Liver (tissue), 9 donors: Measurements from ENCODE around the gene DNAH3. TPM values are rescaled to one million over a fixed set of nuclear protein-coding genes. Genes with fewer than 3 reads are reported as not detected.

ENCODE experiments used
- DNase-seq: peaks from one replicate; pipeline ENCODE4 v3.0.0-alpha.2; 2017; ENCODE audit warnings: low spot score
- H3K27ac ChIP-seq, 2 donors: one replicate each; pipeline ENCODE4 v1.7.0; 2013; ENCODE audit warnings: inconsistent platforms in 2 of 2, low read length in 2 of 2, control low read depth in 1 of 2, low read depth in 1 of 2, mild to moderate bottlenecking in 1 of 2
- H3K27me3 ChIP-seq, 4 donors: one replicate each; pipeline versions ENCODE4 v1.6.1 to v1.7.0; 2013; ENCODE audit warnings: low read length in 3 of 4, inconsistent platforms in 1 of 4, mild to moderate bottlenecking in 1 of 4, moderate library complexity in 1 of 4; ENCODE audit not compliant: control insufficient read depth in 4 of 4, insufficient read depth in 4 of 4
- H3K36me3 ChIP-seq, 4 donors: one replicate each; pipeline versions ENCODE4 v1.6.1 to v1.7.0; 2013; ENCODE audit warnings: low read length in 3 of 4, mild to moderate bottlenecking in 3 of 4, low read depth in 1 of 4, moderate library complexity in 1 of 4; ENCODE audit not compliant: control insufficient read depth in 4 of 4, insufficient read depth in 3 of 4
- H3K4me1 ChIP-seq, 4 donors: one replicate each; pipeline versions ENCODE4 v1.6.1 to v1.7.0; 2013; ENCODE audit warnings: low read length in 3 of 4, mild to moderate bottlenecking in 3 of 4, moderate library complexity in 1 of 4; ENCODE audit not compliant: control insufficient read depth in 4 of 4, insufficient read depth in 4 of 4
- H3K4me3 ChIP-seq, 3 donors: one replicate each; pipeline versions ENCODE4 v1.6.1 to v1.7.0; 2013; ENCODE audit warnings: low read length in 3 of 3, control low read depth in 1 of 3, low read depth in 1 of 3, mild to moderate bottlenecking in 1 of 3
- H3K9ac ChIP-seq, 2 donors: one replicate each; pipeline ENCODE4 v1.7.0; 2013; ENCODE audit warnings: low read length in 2 of 2, mild to moderate bottlenecking in 2 of 2, moderate library complexity in 2 of 2, control low read depth in 1 of 2, low read depth in 1 of 2
- H3K9me3 ChIP-seq, 4 donors: one replicate each; pipeline versions ENCODE4 v1.6.1 to v1.7.0; 2013; ENCODE audit warnings: low read length in 3 of 4; ENCODE audit not compliant: control insufficient read depth in 4 of 4
- EGR1 ChIP-seq, 2 donors: IDR thresholded peaks; 2 replicates each; pipeline ENCODE4 v1.6.1; 2016 to 2018; ENCODE audit warnings: antibody characterized with exemption in 2 of 2, low read depth in 2 of 2
- FOXA1 ChIP-seq: IDR thresholded peaks from 2 replicates; pipeline ENCODE4 v1.6.1; 2016; ENCODE audit warnings: antibody characterized with exemption
- FOXA2 ChIP-seq: IDR thresholded peaks from 2 replicates; pipeline ENCODE4 v1.6.1; 2016; ENCODE audit warnings: antibody characterized with exemption
- GABPA ChIP-seq, 2 donors: IDR thresholded peaks in 1 of 2; conservative IDR thresholded peaks in 1 of 2; 2 replicates each; pipeline ENCODE4 v1.6.1; 2016; ENCODE audit warnings: antibody characterized with exemption in 2 of 2, mild to moderate bottlenecking in 1 of 2, moderate library complexity in 1 of 2
- HNF4A ChIP-seq, 2 donors: conservative IDR thresholded peaks; 2 replicates each; pipeline ENCODE4 v1.6.1; 2016; ENCODE audit warnings: antibody characterized with exemption in 2 of 2, mild to moderate bottlenecking in 2 of 2
- HNF4G ChIP-seq: IDR thresholded peaks from 2 replicates; pipeline ENCODE4 v1.6.1; 2016; ENCODE audit warnings: antibody characterized with exemption
- JUND ChIP-seq, 2 donors: IDR thresholded peaks; 2 replicates each; pipeline ENCODE4 v1.6.1; 2016; ENCODE audit warnings: antibody characterized with exemption in 2 of 2
- NR2F2 ChIP-seq: IDR thresholded peaks from 2 replicates; pipeline ENCODE4 v1.6.1; 2016; ENCODE audit warnings: antibody characterized with exemption
- RAD21 ChIP-seq, 2 donors: IDR thresholded peaks; 2 replicates each; pipeline ENCODE4 v1.6.1; 2016; ENCODE audit warnings: antibody characterized with exemption in 2 of 2, mild to moderate bottlenecking in 2 of 2
- RXRA ChIP-seq, 2 donors: IDR thresholded peaks; 2 replicates each; pipeline ENCODE4 v1.6.1; 2017 to 2018; ENCODE audit warnings: antibody characterized with exemption in 2 of 2, mild to moderate bottlenecking in 1 of 2
- SP1 ChIP-seq: IDR thresholded peaks from 2 replicates; pipeline ENCODE4 v1.6.1; 2018; ENCODE audit warnings: antibody characterized with exemption, mild to moderate bottlenecking
- TAF1 ChIP-seq: conservative IDR thresholded peaks from 2 replicates; pipeline ENCODE4 v1.6.1; 2016; ENCODE audit warnings: antibody characterized with exemption, mild to moderate bottlenecking
- YY1 ChIP-seq: IDR thresholded peaks from 2 replicates; pipeline ENCODE4 v1.6.1; 2016; ENCODE audit warnings: antibody characterized with exemption, mild to moderate bottlenecking
- WGBS: extraction: QIAGEN DNeasy Blood & Tissue Kit; methylation state at CpG from one replicate; pipeline ENCODE4 v1.1.7; 2013; 5-methylcytosine and 5-hydroxymethylcytosine counted together
- polyA plus RNA-seq, 2 donors: library from polyadenylated mRNA; stranded (reverse) in 1 of 2; unstranded in 1 of 2; fragments of 200-250 nt in 1 of 2; fragments of >200 nt in 1 of 2; fragmentation: Nextera tagmentation in 1 of 2; extraction: Ambion mirVana in 1 of 2; gene quantifications; one replicate each; pipeline versions ENCODE4 v1.2.1 to v1.2.3, GENCODE V29; 2013 to 2015
- total RNA-seq, 2 donors: library from RNA; depleted of rRNA; stranded (reverse); fragments of >200 nt; gene quantifications; one replicate each; pipeline ENCODE4 v1.2.3, GENCODE V29; 2014
- TF ChIP-seq, protein P1 (sequence below): IDR thresholded peaks from 2 replicates; pipeline ENCODE4 v1.6.1; 2016; ENCODE audit warnings: antibody characterized with exemption
- TF ChIP-seq, protein P2 (sequence below): IDR thresholded peaks from 2 replicates; pipeline ENCODE4 v1.6.1; 2016; ENCODE audit warnings: antibody characterized with exemption
- TF ChIP-seq, protein P3 (sequence below): fragments of 150-350 bp; IDR thresholded peaks from 2 replicates; pipeline ENCODE4 v1.5.1; 2017; ENCODE audit warnings: improper control_type of control experiment, low read depth, low read length; ENCODE audit not compliant: missing input control
- TF ChIP-seq, protein P4 (sequence below): IDR thresholded peaks from 2 replicates; pipeline ENCODE4 v1.6.1; 2016; ENCODE audit warnings: antibody characterized with exemption
- TF ChIP-seq, protein P5 (sequence below): IDR thresholded peaks from 2 replicates; pipeline ENCODE4 v1.6.1; 2016; ENCODE audit warnings: antibody characterized with exemption, mild to moderate bottlenecking
- donor health status: healthy.
- donor health status: healthy.
- donor health status: healthy.
- donor health status: healthy.
- donor health status: healthy.

The DNAH3 gene
- total and polyA plus RNA-seq, 4 donors = not detected

DNA sequence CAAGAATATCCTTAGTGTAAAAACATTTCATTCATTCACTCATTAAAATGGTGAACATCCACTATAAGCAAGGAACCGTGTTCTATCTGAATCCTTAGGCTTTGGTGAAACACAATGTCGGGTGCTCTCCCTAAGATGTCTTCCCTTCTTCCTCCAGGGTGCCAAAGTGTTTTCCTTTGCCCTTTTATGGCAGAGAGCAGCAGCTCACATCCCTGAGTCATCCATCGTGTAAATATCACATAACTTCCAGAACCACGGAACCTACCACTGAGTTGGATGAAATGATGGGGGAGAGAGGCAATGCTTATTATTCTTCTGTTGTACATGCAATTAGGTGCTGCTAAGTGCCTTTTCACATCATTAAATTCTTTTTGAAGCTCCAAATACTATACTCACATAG lies 50.2 kb downstream of the DNAH3 start:
- no peaks in the 10 kb centered on the region for H3K4me1 ChIP-seq
- H3K27me3 ChIP-seq = peaks cover 0 to 2% (median 0%) of the 10 kb centered on the region in 4 donors
- WGBS = 87% methylated on average over 4 of the region's 4 CpGs
- no peak overlapping the region for H3K9ac ChIP-seq
- no peaks in the 10 kb centered on the region for H3K36me3 ChIP-seq
- no peak overlapping the region for H3K27ac ChIP-seq
- no peaks in the 10 kb centered on the region for H3K9me3 ChIP-seq
- DNase-seq = no peak
- TF ChIP-seq, protein P1, sequence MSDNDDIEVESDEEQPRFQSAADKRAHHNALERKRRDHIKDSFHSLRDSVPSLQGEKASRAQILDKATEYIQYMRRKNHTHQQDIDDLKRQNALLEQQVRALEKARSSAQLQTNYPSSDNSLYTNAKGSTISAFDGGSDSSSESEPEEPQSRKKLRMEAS = no peak
- TF ChIP-seq, protein P2, sequence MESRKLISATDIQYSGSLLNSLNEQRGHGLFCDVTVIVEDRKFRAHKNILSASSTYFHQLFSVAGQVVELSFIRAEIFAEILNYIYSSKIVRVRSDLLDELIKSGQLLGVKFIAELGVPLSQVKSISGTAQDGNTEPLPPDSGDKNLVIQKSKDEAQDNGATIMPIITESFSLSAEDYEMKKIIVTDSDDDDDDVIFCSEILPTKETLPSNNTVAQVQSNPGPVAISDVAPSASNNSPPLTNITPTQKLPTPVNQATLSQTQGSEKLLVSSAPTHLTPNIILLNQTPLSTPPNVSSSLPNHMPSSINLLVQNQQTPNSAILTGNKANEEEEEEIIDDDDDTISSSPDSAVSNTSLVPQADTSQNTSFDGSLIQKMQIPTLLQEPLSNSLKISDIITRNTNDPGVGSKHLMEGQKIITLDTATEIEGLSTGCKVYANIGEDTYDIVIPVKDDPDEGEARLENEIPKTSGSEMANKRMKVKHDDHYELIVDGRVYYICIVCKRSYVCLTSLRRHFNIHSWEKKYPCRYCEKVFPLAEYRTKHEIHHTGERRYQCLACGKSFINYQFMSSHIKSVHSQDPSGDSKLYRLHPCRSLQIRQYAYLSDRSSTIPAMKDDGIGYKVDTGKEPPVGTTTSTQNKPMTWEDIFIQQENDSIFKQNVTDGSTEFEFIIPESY = no peak
- TF ChIP-seq FOXA2 (no peak), FOXA1 (no peak), HNF4A (conservative IDR thresholded peaks at IDR 0.05) (no peak), SP1 (no peak), TAF1 (no peak), HNF4G (no peak), JUND (IDR thresholded peaks at IDR 0.05) (no peak), EGR1 (IDR thresholded peaks at IDR 0.05; ENCODE audit: low read depth in 2 of 2) (no peak), RXRA (IDR thresholded peaks at IDR 0.05) (no peak), NR2F2 (no peak), YY1 (no peak), RAD21 (IDR thresholded peaks at IDR 0.05) (no peak), GABPA (IDR thresholded peaks at IDR 0.05 in 1 of 2, conservative IDR thresholded peaks at IDR 0.05 in 1 of 2) (no peak)
- TF ChIP-seq, protein P3, sequence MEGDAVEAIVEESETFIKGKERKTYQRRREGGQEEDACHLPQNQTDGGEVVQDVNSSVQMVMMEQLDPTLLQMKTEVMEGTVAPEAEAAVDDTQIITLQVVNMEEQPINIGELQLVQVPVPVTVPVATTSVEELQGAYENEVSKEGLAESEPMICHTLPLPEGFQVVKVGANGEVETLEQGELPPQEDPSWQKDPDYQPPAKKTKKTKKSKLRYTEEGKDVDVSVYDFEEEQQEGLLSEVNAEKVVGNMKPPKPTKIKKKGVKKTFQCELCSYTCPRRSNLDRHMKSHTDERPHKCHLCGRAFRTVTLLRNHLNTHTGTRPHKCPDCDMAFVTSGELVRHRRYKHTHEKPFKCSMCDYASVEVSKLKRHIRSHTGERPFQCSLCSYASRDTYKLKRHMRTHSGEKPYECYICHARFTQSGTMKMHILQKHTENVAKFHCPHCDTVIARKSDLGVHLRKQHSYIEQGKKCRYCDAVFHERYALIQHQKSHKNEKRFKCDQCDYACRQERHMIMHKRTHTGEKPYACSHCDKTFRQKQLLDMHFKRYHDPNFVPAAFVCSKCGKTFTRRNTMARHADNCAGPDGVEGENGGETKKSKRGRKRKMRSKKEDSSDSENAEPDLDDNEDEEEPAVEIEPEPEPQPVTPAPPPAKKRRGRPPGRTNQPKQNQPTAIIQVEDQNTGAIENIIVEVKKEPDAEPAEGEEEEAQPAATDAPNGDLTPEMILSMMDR = no peak
- TF ChIP-seq, protein P4, sequence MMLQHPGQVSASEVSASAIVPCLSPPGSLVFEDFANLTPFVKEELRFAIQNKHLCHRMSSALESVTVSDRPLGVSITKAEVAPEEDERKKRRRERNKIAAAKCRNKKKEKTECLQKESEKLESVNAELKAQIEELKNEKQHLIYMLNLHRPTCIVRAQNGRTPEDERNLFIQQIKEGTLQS = no peak
- TF ChIP-seq, protein P5, sequence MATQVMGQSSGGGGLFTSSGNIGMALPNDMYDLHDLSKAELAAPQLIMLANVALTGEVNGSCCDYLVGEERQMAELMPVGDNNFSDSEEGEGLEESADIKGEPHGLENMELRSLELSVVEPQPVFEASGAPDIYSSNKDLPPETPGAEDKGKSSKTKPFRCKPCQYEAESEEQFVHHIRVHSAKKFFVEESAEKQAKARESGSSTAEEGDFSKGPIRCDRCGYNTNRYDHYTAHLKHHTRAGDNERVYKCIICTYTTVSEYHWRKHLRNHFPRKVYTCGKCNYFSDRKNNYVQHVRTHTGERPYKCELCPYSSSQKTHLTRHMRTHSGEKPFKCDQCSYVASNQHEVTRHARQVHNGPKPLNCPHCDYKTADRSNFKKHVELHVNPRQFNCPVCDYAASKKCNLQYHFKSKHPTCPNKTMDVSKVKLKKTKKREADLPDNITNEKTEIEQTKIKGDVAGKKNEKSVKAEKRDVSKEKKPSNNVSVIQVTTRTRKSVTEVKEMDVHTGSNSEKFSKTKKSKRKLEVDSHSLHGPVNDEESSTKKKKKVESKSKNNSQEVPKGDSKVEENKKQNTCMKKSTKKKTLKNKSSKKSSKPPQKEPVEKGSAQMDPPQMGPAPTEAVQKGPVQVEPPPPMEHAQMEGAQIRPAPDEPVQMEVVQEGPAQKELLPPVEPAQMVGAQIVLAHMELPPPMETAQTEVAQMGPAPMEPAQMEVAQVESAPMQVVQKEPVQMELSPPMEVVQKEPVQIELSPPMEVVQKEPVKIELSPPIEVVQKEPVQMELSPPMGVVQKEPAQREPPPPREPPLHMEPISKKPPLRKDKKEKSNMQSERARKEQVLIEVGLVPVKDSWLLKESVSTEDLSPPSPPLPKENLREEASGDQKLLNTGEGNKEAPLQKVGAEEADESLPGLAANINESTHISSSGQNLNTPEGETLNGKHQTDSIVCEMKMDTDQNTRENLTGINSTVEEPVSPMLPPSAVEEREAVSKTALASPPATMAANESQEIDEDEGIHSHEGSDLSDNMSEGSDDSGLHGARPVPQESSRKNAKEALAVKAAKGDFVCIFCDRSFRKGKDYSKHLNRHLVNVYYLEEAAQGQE = no peak
- no peak overlapping the region for H3K4me3 ChIP-seq
